ENCODE results near the gene METTL6.

DNA sequence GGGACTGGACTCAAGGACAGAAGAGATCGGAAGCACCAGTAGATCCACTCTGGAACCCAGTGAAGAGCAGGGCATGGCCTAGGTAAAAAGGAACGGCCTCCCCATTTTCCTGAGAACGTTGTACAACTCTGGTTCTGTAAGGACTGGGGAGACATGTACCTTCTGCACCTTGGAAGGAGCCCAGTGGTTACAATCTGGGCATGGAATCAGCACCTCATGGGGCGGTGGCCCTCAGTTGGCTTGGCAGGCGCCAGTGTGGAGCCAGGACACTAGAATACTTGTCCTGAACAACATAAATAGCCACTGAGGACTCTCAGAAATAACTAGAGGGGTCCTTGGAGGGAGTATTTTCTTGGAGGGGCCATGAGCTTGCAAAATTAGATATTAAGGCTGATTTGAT lies 25.6 kb upstream of the METTL6 start:
- TF ChIP-seq POLR2AphosphoS5 (IDR thresholded peaks at IDR 0.05; ENCODE audit: low read length) (no peak), CREB1 (IDR thresholded peaks at IDR 0.05; ENCODE audit: low read depth) (no peak), CTCF (IDR thresholded peaks at IDR 0.05 in 2 of 3, conservative IDR thresholded peaks at IDR 0.05 in 1 of 3; ENCODE audit: control insufficient read depth in 2 of 3, extremely low read depth in 1 of 3, insufficient read depth in 1 of 3, low read depth in 3 of 3, low read length in 3 of 3) (no peak), SP1 (IDR thresholded peaks at IDR 0.05; ENCODE audit: low read depth, low read length) (no peak), RBBP5 (conservative IDR thresholded peaks at IDR 0.05) (no peak), GABPA (IDR thresholded peaks at IDR 0.05; ENCODE audit: low read depth) (no peak), SIN3A (IDR thresholded peaks at IDR 0.05; ENCODE audit: low read depth, low read length) (no peak), FOS (IDR thresholded peaks at IDR 0.05; ENCODE audit: borderline replicate concordance, extremely low read depth, insufficient read length) (no peak), FOXK2 (IDR thresholded peaks at IDR 0.05) (no peak), JUND (IDR thresholded peaks at IDR 0.05; ENCODE audit: low read depth, low read length) (no peak), RELB (IDR thresholded peaks at IDR 0.05; ENCODE audit: low read depth) (no peak), CHD2 (IDR thresholded peaks at IDR 0.05; ENCODE audit: borderline replicate concordance, low read depth, low read length) (no peak), BRCA1 (IDR thresholded peaks at IDR 0.05; ENCODE audit: low read depth, low read length) (no peak), EP300 (IDR thresholded peaks at IDR 0.05; ENCODE audit: borderline replicate concordance in 1 of 2, control insufficient read depth in 1 of 2, low read depth in 2 of 2, low read length in 2 of 2) (no peak)
